Liver (tissue), 9 donors: ENCODE results near the gene EXOC1L. TPM values are rescaled to one million over a fixed set of nuclear protein-coding genes. Genes with fewer than 3 reads are reported as not detected.

Experiments
- DNase-seq: peaks from one replicate; pipeline ENCODE4 v3.0.0-alpha.2; 2017; ENCODE audit warnings: low spot score
- H3K27ac ChIP-seq, 2 donors: one replicate each; pipeline ENCODE4 v1.7.0; 2013; ENCODE audit warnings: inconsistent platforms in 2 of 2, low read length in 2 of 2, control low read depth in 1 of 2, low read depth in 1 of 2, mild to moderate bottlenecking in 1 of 2
- H3K27me3 ChIP-seq, 4 donors: one replicate each; pipeline versions ENCODE4 v1.6.1 to v1.7.0; 2013; ENCODE audit warnings: low read length in 3 of 4, inconsistent platforms in 1 of 4, mild to moderate bottlenecking in 1 of 4, moderate library complexity in 1 of 4; ENCODE audit not compliant: control insufficient read depth in 4 of 4, insufficient read depth in 4 of 4
- H3K36me3 ChIP-seq, 4 donors: one replicate each; pipeline versions ENCODE4 v1.6.1 to v1.7.0; 2013; ENCODE audit warnings: low read length in 3 of 4, mild to moderate bottlenecking in 3 of 4, low read depth in 1 of 4, moderate library complexity in 1 of 4; ENCODE audit not compliant: control insufficient read depth in 4 of 4, insufficient read depth in 3 of 4
- H3K4me1 ChIP-seq, 4 donors: one replicate each; pipeline versions ENCODE4 v1.6.1 to v1.7.0; 2013; ENCODE audit warnings: low read length in 3 of 4, mild to moderate bottlenecking in 3 of 4, moderate library complexity in 1 of 4; ENCODE audit not compliant: control insufficient read depth in 4 of 4, insufficient read depth in 4 of 4
- H3K4me3 ChIP-seq, 3 donors: one replicate each; pipeline versions ENCODE4 v1.6.1 to v1.7.0; 2013; ENCODE audit warnings: low read length in 3 of 3, control low read depth in 1 of 3, low read depth in 1 of 3, mild to moderate bottlenecking in 1 of 3
- H3K9ac ChIP-seq, 2 donors: one replicate each; pipeline ENCODE4 v1.7.0; 2013; ENCODE audit warnings: low read length in 2 of 2, mild to moderate bottlenecking in 2 of 2, moderate library complexity in 2 of 2, control low read depth in 1 of 2, low read depth in 1 of 2
- H3K9me3 ChIP-seq, 4 donors: one replicate each; pipeline versions ENCODE4 v1.6.1 to v1.7.0; 2013; ENCODE audit warnings: low read length in 3 of 4; ENCODE audit not compliant: control insufficient read depth in 4 of 4
- EGR1 ChIP-seq, 2 donors: IDR thresholded peaks; 2 replicates each; pipeline ENCODE4 v1.6.1; 2016 to 2018; ENCODE audit warnings: antibody characterized with exemption in 2 of 2, low read depth in 2 of 2
- FOXA1 ChIP-seq: IDR thresholded peaks from 2 replicates; pipeline ENCODE4 v1.6.1; 2016; ENCODE audit warnings: antibody characterized with exemption
- FOXA2 ChIP-seq: IDR thresholded peaks from 2 replicates; pipeline ENCODE4 v1.6.1; 2016; ENCODE audit warnings: antibody characterized with exemption
- GABPA ChIP-seq, 2 donors: IDR thresholded peaks in 1 of 2; conservative IDR thresholded peaks in 1 of 2; 2 replicates each; pipeline ENCODE4 v1.6.1; 2016; ENCODE audit warnings: antibody characterized with exemption in 2 of 2, mild to moderate bottlenecking in 1 of 2, moderate library complexity in 1 of 2
- HNF4A ChIP-seq, 2 donors: conservative IDR thresholded peaks; 2 replicates each; pipeline ENCODE4 v1.6.1; 2016; ENCODE audit warnings: antibody characterized with exemption in 2 of 2, mild to moderate bottlenecking in 2 of 2
- HNF4G ChIP-seq: IDR thresholded peaks from 2 replicates; pipeline ENCODE4 v1.6.1; 2016; ENCODE audit warnings: antibody characterized with exemption
- JUND ChIP-seq, 2 donors: IDR thresholded peaks; 2 replicates each; pipeline ENCODE4 v1.6.1; 2016; ENCODE audit warnings: antibody characterized with exemption in 2 of 2
- NR2F2 ChIP-seq: IDR thresholded peaks from 2 replicates; pipeline ENCODE4 v1.6.1; 2016; ENCODE audit warnings: antibody characterized with exemption
- RXRA ChIP-seq, 2 donors: IDR thresholded peaks; 2 replicates each; pipeline ENCODE4 v1.6.1; 2017 to 2018; ENCODE audit warnings: antibody characterized with exemption in 2 of 2, mild to moderate bottlenecking in 1 of 2
- TAF1 ChIP-seq: conservative IDR thresholded peaks from 2 replicates; pipeline ENCODE4 v1.6.1; 2016; ENCODE audit warnings: antibody characterized with exemption, mild to moderate bottlenecking
- YY1 ChIP-seq: IDR thresholded peaks from 2 replicates; pipeline ENCODE4 v1.6.1; 2016; ENCODE audit warnings: antibody characterized with exemption, mild to moderate bottlenecking
- WGBS: extraction: QIAGEN DNeasy Blood & Tissue Kit; methylation state at CpG from one replicate; pipeline ENCODE4 v1.1.7; 2013; 5-methylcytosine and 5-hydroxymethylcytosine counted together
- polyA plus RNA-seq, 2 donors: library from polyadenylated mRNA; stranded (reverse) in 1 of 2; unstranded in 1 of 2; fragments of 200-250 nt in 1 of 2; fragments of >200 nt in 1 of 2; fragmentation: Nextera tagmentation in 1 of 2; extraction: Ambion mirVana in 1 of 2; gene quantifications; one replicate each; pipeline versions ENCODE4 v1.2.1 to v1.2.3, GENCODE V29; 2013 to 2015
- total RNA-seq, 2 donors: library from RNA; depleted of rRNA; stranded (reverse); fragments of >200 nt; gene quantifications; one replicate each; pipeline ENCODE4 v1.2.3, GENCODE V29; 2014
- TF ChIP-seq, protein P1 (sequence below): IDR thresholded peaks from 2 replicates; pipeline ENCODE4 v1.6.1; 2016; ENCODE audit warnings: antibody characterized with exemption, mild to moderate bottlenecking
- TF ChIP-seq, protein P2 (sequence below): fragments of 150-350 bp; IDR thresholded peaks from 2 replicates; pipeline ENCODE4 v1.5.1; 2017; ENCODE audit warnings: improper control_type of control experiment, low read depth, low read length; ENCODE audit not compliant: missing input control
- TF ChIP-seq, protein P3 (sequence below): IDR thresholded peaks from 2 replicates; pipeline ENCODE4 v1.6.1; 2016; ENCODE audit warnings: antibody characterized with exemption
- donor health status: healthy.
- donor health status: healthy.
- donor health status: healthy.
- donor health status: healthy.
- donor health status: healthy.

The EXOC1L gene
- total and polyA plus RNA-seq, 4 donors: not detected

DNA sequence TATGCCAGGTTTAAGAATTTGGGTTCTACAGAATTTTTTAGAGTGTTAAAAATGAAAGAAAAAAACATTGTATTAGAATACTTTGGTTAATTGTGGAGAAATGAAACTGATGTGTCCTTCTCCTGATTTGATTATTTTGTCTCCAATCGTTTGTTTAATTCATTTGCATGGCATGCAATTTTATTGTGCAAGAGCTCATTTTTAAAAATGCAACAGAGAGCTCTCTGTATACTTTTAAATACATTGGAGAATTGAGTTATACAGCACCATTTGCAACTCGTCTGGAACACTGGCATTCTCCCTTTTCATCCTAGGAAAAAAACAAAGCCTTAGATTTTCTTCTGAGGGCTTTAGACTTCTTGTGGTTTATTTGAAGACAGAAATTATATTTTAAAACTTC lies 689 bp downstream of the EXOC1L start:
- WGBS: 37% methylated on average over 2 of the region's 2 CpGs
- peaks cover 0 to 2% (median 0%) of the 10 kb centered on the region in 4 donors for H3K27me3 ChIP-seq
- no peak overlapping the region for H3K4me3 ChIP-seq
- no peak overlapping the region for H3K27ac ChIP-seq
- H3K4me1 ChIP-seq: no peaks in the 10 kb centered on the region
- no peaks in the 10 kb centered on the region for H3K36me3 ChIP-seq
- H3K9me3 ChIP-seq: no peaks in the 10 kb centered on the region
- TF ChIP-seq, protein P1, sequence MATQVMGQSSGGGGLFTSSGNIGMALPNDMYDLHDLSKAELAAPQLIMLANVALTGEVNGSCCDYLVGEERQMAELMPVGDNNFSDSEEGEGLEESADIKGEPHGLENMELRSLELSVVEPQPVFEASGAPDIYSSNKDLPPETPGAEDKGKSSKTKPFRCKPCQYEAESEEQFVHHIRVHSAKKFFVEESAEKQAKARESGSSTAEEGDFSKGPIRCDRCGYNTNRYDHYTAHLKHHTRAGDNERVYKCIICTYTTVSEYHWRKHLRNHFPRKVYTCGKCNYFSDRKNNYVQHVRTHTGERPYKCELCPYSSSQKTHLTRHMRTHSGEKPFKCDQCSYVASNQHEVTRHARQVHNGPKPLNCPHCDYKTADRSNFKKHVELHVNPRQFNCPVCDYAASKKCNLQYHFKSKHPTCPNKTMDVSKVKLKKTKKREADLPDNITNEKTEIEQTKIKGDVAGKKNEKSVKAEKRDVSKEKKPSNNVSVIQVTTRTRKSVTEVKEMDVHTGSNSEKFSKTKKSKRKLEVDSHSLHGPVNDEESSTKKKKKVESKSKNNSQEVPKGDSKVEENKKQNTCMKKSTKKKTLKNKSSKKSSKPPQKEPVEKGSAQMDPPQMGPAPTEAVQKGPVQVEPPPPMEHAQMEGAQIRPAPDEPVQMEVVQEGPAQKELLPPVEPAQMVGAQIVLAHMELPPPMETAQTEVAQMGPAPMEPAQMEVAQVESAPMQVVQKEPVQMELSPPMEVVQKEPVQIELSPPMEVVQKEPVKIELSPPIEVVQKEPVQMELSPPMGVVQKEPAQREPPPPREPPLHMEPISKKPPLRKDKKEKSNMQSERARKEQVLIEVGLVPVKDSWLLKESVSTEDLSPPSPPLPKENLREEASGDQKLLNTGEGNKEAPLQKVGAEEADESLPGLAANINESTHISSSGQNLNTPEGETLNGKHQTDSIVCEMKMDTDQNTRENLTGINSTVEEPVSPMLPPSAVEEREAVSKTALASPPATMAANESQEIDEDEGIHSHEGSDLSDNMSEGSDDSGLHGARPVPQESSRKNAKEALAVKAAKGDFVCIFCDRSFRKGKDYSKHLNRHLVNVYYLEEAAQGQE: no peak
- TF ChIP-seq, protein P2, sequence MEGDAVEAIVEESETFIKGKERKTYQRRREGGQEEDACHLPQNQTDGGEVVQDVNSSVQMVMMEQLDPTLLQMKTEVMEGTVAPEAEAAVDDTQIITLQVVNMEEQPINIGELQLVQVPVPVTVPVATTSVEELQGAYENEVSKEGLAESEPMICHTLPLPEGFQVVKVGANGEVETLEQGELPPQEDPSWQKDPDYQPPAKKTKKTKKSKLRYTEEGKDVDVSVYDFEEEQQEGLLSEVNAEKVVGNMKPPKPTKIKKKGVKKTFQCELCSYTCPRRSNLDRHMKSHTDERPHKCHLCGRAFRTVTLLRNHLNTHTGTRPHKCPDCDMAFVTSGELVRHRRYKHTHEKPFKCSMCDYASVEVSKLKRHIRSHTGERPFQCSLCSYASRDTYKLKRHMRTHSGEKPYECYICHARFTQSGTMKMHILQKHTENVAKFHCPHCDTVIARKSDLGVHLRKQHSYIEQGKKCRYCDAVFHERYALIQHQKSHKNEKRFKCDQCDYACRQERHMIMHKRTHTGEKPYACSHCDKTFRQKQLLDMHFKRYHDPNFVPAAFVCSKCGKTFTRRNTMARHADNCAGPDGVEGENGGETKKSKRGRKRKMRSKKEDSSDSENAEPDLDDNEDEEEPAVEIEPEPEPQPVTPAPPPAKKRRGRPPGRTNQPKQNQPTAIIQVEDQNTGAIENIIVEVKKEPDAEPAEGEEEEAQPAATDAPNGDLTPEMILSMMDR: no peak
- TF ChIP-seq RXRA (IDR thresholded peaks at IDR 0.05) (no peak), EGR1 (IDR thresholded peaks at IDR 0.05; ENCODE audit: low read depth in 2 of 2) (no peak)
- TF ChIP-seq, protein P3, sequence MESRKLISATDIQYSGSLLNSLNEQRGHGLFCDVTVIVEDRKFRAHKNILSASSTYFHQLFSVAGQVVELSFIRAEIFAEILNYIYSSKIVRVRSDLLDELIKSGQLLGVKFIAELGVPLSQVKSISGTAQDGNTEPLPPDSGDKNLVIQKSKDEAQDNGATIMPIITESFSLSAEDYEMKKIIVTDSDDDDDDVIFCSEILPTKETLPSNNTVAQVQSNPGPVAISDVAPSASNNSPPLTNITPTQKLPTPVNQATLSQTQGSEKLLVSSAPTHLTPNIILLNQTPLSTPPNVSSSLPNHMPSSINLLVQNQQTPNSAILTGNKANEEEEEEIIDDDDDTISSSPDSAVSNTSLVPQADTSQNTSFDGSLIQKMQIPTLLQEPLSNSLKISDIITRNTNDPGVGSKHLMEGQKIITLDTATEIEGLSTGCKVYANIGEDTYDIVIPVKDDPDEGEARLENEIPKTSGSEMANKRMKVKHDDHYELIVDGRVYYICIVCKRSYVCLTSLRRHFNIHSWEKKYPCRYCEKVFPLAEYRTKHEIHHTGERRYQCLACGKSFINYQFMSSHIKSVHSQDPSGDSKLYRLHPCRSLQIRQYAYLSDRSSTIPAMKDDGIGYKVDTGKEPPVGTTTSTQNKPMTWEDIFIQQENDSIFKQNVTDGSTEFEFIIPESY: no peak
- no peak for DNase-seq
- peak overlapping the region in 1 of 2 donors; percentile 2 for H3K9ac ChIP-seq

- peaks cover 0 to 2% (median 0%) of the 10 kb centered on the region in 4 donors for H3K27me3 ChIP-seq
- 69% methylated on average over 3 of the region's 3 CpGs for WGBS
- H3K4me1 ChIP-seq: no peaks in the 10 kb centered on the region
- no peak for DNase-seq
- H3K9me3 ChIP-seq: no peaks in the 10 kb centered on the region
- no peaks in the 10 kb centered on the region for H3K36me3 ChIP-seq
- TF ChIP-seq FOXA1: no peak
- no peak overlapping the region for H3K4me3 ChIP-seq
- H3K27ac ChIP-seq: no peak overlapping the region
- H3K9ac ChIP-seq: no peak overlapping the region
These were observed 2.7 kb downstream of the EXOC1L start for GRCh38 chr4:55822329-55822728.

DNA sequence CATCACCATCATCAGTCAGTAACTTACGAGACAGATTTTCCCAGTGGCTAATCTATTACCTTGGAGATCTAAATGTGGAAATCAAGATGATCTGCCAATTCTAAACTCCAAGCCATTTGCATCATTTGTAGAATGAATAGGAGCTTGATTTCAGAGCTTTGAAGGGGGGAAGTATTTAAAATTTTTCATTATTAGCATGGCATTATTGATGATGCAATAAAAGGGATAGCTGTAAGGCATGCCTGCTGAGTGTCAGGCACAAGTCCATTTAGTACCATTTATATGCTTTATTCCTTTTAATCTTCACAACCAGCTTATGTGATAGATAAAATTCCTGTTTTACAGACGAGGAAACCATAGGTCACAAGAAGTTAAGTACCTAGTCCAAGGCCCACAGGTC lies 5.3 kb downstream of the EXOC1L start:
- no peak overlapping the region for H3K4me3 ChIP-seq
- WGBS: 55% methylated on average over 2 of the region's 2 CpGs
- H3K9ac ChIP-seq: no peak overlapping the region
- no peak overlapping the region for H3K27ac ChIP-seq
- no peaks in the 10 kb centered on the region for H3K36me3 ChIP-seq
- H3K4me1 ChIP-seq: no peaks in the 10 kb centered on the region
- TF ChIP-seq YY1 (no peak), HNF4A (conservative IDR thresholded peaks at IDR 0.05) (no peak), RXRA (IDR thresholded peaks at IDR 0.05) (no peak), TAF1 (no peak), JUND (IDR thresholded peaks at IDR 0.05) (no peak), GABPA (IDR thresholded peaks at IDR 0.05 in 1 of 2, conservative IDR thresholded peaks at IDR 0.05 in 1 of 2) (no peak), FOXA1 (no peak), NR2F2 (no peak), FOXA2 (no peak), HNF4G (no peak), EGR1 (IDR thresholded peaks at IDR 0.05; ENCODE audit: low read depth in 2 of 2) (no peak)
- TF ChIP-seq, protein P1: no peak
- DNase-seq: no peak
- H3K27me3 ChIP-seq: no peaks in the 10 kb centered on the region
- H3K9me3 ChIP-seq: no peaks in the 10 kb centered on the region
